ENCODE measurements around the gene SLC25A28.

Gene SLC25A28

DNA sequence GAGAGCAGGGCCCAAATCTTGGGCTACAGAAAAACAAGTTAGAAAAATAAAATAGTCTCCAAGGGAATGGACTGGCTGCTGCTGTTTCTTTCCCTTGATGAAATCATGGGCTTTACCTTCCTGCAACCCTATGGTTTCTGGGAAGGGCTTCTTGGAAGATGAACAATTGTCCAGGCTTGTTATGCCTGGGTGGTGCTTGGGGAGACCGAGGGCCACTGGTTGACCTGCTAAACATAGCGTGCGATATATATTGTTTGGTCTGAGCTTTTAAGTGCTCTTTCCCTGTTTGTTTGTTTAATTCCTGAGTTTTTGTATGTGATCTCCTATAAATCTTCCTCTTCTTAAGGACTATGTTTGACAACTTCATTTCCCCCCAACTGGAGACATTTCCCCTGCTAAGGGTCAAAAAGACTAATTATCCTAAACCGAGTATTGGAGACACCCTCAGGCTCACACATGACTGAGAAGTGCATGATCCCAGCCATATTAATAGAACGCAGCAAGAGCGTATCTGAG lies 37.9 kb downstream of the SLC25A28 start:
- DNase-seq = no peak

DNA sequence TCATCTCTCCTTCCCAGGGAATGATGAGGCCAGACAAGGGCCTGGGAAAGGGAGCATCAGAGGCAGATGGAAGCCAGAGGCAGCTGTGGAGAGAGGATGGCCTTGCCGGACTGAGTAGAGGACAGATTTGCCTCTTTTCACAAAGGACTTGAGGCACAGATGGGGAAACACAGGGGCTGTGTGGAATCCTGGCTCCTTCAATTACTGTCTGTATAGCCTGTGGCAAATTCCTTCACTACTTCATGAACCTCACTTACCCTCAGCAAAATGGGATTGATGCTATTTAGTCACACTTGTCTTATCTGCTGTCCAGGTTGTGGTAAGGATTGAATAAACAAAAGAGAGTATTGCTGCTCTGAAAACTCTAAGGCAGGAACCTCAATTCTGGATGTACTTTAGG lies 40.3 kb downstream of the SLC25A28 start:
- DNase-seq = no peak

DNA sequence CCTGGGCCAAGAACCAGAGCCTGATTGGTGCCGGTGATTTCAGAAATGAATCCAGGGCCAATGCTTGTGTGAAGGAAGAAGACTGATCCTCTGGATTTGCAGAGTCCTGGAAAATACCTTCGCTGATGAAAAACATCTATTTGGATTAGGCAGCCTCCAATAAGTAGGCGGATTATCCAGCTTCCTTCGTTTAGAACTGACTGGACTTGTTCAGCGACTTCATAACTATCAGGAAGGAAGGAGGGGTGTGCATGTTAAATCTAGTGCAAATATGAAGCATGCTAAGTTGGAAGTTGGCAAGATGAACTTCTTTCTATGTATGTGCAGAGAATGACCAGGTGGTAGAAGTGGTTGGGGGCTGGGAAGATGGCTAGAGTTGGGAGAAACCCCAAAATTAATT lies 46.4 kb downstream of the SLC25A28 start:
- no peak for DNase-seq

DNA sequence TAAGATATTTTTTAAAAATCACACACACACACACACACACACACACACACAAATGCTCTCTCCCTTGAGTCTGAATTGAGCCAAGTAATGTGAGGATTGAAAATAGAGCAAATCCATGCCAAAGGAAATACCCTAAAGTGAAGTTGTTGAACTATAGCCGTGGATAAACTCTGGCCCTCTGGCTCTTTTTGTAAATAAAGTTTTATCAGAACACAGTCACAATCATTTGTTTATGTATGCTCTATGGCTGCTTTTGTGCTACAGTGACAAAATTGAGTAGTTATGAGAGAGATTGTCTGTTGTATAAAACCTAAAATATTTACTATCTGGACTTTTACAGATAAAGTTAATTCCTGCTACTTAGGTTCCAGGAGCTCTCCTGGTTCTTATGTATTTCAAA lies 48.4 kb downstream of the SLC25A28 start:
- no peak for DNase-seq

DNA sequence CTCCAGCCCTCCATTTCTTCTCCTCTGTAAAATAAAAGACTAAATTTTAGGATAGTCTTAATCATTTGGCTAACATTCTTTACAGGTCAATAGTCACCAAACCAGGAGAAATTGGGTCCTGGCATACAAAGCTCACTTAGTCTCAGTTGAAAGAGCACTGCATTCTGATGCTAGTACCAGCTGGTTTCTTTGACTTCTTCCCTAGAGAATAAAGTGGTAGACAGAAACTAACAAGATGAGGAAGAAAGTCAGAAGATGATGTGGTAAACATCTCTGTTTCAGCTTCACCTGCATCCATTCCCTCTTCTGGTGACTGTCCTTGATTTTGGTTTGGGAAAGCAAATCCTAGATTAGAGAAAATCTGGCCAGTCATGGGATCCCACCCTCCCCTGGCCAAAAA lies 50.3 kb downstream of the SLC25A28 start:
- no peak for DNase-seq

DNA sequence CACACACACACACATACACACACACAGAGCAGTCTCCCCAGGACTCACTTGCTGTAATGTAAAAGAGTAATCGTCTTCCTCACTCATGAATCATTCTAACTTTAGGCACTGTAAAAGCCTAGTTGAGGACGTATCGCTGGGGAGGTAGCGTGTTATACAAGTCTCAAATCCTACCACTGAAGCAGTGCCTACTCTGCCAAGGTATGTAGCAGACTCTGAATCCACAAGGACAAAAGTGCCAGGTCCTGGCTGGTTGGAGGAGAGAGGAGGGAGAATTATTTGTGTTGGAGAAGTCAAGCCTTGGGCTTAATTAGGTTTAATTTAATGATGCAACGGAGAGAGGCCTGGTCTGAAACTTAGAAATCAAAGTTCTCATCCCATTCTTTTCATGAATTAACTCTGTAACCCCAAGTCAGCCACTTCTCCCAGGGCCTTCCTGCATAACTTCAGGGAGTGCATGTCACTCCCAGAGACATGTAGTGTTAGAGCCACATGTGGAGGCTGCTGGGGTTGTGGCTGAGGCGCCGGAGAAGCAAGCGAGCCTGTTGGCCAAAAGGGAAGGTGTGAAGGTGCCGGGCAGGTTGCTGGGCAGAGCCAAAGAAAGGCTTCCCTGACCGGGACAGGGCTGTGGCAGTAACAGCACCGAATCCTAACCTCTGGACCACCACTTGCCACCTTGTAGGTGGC lies 50.8 kb downstream of the SLC25A28 start:
- DNase-seq = no peak

DNA sequence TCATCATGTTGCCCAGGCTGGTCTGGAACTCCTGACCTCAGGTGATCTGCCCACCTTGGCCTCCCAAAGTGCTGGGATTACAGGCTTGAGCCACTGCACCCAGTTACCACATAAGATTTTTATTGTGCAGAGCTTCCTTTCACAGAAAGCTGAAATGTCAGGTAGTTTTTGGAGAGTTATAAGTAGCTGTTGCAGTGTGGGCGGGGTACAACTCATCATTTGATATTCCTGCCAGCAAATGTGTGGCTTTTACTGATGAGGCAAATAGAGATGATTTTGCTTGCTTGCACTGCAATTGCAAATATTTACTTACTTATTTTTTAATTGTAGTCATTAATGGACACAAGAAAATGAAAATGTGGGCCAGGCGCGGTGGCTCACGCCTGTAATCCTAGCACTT lies 55.1 kb downstream of the SLC25A28 start:
- DNase-seq = no peak

DNA sequence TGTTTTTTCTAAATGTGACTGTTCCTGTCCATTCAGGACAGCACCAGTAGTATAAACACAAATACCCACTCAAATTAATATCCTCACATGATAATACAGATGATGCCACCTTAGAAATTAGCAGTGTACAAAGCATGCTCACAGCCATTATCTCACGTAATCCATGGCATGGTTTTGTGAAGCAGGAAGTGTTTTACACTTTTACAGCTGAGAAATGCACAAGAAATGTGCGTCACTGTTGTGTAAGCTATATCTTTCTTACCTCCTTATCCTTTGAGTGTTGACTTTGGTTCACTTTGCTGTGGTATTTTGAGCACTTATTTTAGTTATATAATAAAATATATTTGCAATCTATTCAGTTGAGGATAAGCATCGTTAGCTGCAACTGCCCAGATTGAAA lies 55.9 kb downstream of the SLC25A28 start:
- no peak for DNase-seq

DNA sequence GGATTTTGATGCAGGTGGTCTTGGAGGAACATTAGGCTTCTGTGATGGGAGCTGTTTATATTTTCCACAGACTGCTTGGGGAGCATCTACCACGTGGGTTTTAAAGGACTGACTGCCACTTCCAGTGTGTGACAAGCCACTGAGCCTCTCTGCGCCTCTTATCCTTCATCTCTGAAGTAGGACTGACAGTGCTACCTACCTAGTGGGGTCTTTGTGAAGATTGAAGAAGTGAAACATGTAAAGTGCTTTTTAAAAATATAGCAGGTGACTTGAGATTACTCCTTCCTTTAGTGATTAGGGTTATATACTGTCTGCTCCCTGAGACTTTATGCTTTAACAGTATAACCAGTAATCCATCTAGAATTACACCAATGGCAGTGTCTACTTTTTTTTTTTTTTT lies 57.6 kb downstream of the SLC25A28 start:
- DNase-seq = no peak

Measured in NCI-H69 (cell line).